ENCODE measurements around the gene PEA15.

Gene PEA15

GRCh38 chr1:160224606-160225005 is 19.4 kb downstream of the PEA15 start:
- H3K4me1 ChIP-seq (ENCODE audit: control insufficient read depth in 1 of 2, insufficient read depth in 1 of 2, low read depth in 1 of 2, low read length in 1 of 2), result no peaks in the 10 kb centered on the region
- no peaks in the 10 kb centered on the region for H3K27me3 ChIP-seq
- no peaks in the 10 kb centered on the region for H3K9me3 ChIP-seq
- TF ChIP-seq CTCF (IDR thresholded peaks at IDR 0.05), result no peak
- no peak overlapping the region for H3K4me3 ChIP-seq (ENCODE audit: low read depth in 1 of 2, low read length in 1 of 2)
- H3K36me3 ChIP-seq, result peaks cover 97% of the 10 kb centered on the region
- H3K27ac ChIP-seq, result no peak overlapping the region

- no peaks in the 10 kb centered on the region for H3K4me1 ChIP-seq (ENCODE audit: control insufficient read depth in 1 of 2, insufficient read depth in 1 of 2, low read depth in 1 of 2, low read length in 1 of 2)
- H3K4me3 ChIP-seq (ENCODE audit: low read depth in 1 of 2, low read length in 1 of 2), result no peak overlapping the region
- H3K27me3 ChIP-seq, result no peaks in the 10 kb centered on the region
- H3K27ac ChIP-seq, result no peak overlapping the region
- TF ChIP-seq CTCF (IDR thresholded peaks at IDR 0.05), result no peak
- no peaks in the 10 kb centered on the region for H3K9me3 ChIP-seq
- peaks cover 97% of the 10 kb centered on the region for H3K36me3 ChIP-seq
These were observed 20.2 kb downstream of the PEA15 start for GRCh38 chr1:160225345-160225744.

GRCh38 chr1:160226623-160227022 is 21.4 kb downstream of the PEA15 start:
- H3K36me3 ChIP-seq, result peaks cover 96% of the 10 kb centered on the region
- H3K27ac ChIP-seq, result no peak overlapping the region
- H3K4me3 ChIP-seq (ENCODE audit: low read depth in 1 of 2, low read length in 1 of 2), result no peak overlapping the region
- H3K4me1 ChIP-seq (ENCODE audit: control insufficient read depth in 1 of 2, insufficient read depth in 1 of 2, low read depth in 1 of 2, low read length in 1 of 2), result no peaks in the 10 kb centered on the region
- H3K9me3 ChIP-seq, result no peaks in the 10 kb centered on the region
- H3K27me3 ChIP-seq, result no peaks in the 10 kb centered on the region
- no peak for TF ChIP-seq CTCF (IDR thresholded peaks at IDR 0.05)

GRCh38 chr1:160227034-160227433 is 21.9 kb downstream of the PEA15 start:
- no peaks in the 10 kb centered on the region for H3K9me3 ChIP-seq
- TF ChIP-seq CTCF (IDR thresholded peaks at IDR 0.05), result no peak

GRCh38 chr1:160227561-160227960 is 22.4 kb downstream of the PEA15 start:
- no peaks in the 10 kb centered on the region for H3K27me3 ChIP-seq
- no peak overlapping the region for H3K4me3 ChIP-seq (ENCODE audit: low read depth in 1 of 2, low read length in 1 of 2)
- H3K9me3 ChIP-seq, result no peaks in the 10 kb centered on the region
- peaks cover 95% of the 10 kb centered on the region for H3K36me3 ChIP-seq
- no peak for TF ChIP-seq CTCF (IDR thresholded peaks at IDR 0.05)
- H3K27ac ChIP-seq, result no peak overlapping the region
- H3K4me1 ChIP-seq (ENCODE audit: control insufficient read depth in 1 of 2, insufficient read depth in 1 of 2, low read depth in 1 of 2, low read length in 1 of 2), result no peaks in the 10 kb centered on the region

More at GRCh38 chr1:160227034-160227433, 21.9 kb downstream of the PEA15 start:
- Histone ChIP-seq H3K36me3 (peaks cover 97% of the 10 kb centered on the region), H3K27me3 (no peaks in the 10 kb centered on the region), H3K4me1 (ENCODE audit: control insufficient read depth in 1 of 2, insufficient read depth in 1 of 2, low read depth in 1 of 2, low read length in 1 of 2) (no peaks in the 10 kb centered on the region), H3K4me3 (ENCODE audit: low read depth in 1 of 2, low read length in 1 of 2) (no peak overlapping the region), H3K27ac (no peak overlapping the region)

GRCh38 chr1:160228431-160228830 is 23.2 kb downstream of the PEA15 start:
- no peak for TF ChIP-seq CTCF (IDR thresholded peaks at IDR 0.05)
- no peaks in the 10 kb centered on the region for H3K4me1 ChIP-seq (ENCODE audit: control insufficient read depth in 1 of 2, insufficient read depth in 1 of 2, low read depth in 1 of 2, low read length in 1 of 2)
- peaks cover 87% of the 10 kb centered on the region for H3K36me3 ChIP-seq

More at GRCh38 chr1:160228431-160228830, 23.2 kb downstream of the PEA15 start:
- no peaks in the 10 kb centered on the region for H3K27me3 ChIP-seq
- H3K4me3 ChIP-seq (ENCODE audit: low read depth in 1 of 2, low read length in 1 of 2), result no peak overlapping the region
- H3K9me3 ChIP-seq, result no peaks in the 10 kb centered on the region
- H3K27ac ChIP-seq, result no peak overlapping the region
